HEK293 (cell line): Measurements from ENCODE around the gene RPP38.

ENCODE experiments used
- ZNF416 ChIP-seq: fragments of 450-650 bp; formaldehyde crosslinking; IDR thresholded peaks from 2 replicates; pipeline ENCODE4 v1.5.1; 2016; ENCODE audit warnings: missing biosample characterization, missing genetic modification characterization
- ZNF660 ChIP-seq: fragments of 450-650 bp; IDR thresholded peaks from 2 replicates; pipeline ENCODE4 v1.5.1; 2018; ENCODE audit warnings: missing biosample characterization, mild to moderate bottlenecking, missing genetic modification characterization
- ZNF670 ChIP-seq: fragments of 450-650 bp; formaldehyde crosslinking; IDR thresholded peaks from 2 replicates; pipeline ENCODE4 v1.5.1; 2016; ENCODE audit warnings: missing biosample characterization, missing genetic modification characterization, low read depth
- ZNF76 ChIP-seq: fragments of 450-650 bp; formaldehyde crosslinking; IDR thresholded peaks from 2 replicates; pipeline ENCODE4; 2016; ENCODE audit warnings: low read depth, missing biosample characterization, missing genetic modification characterization, borderline replicate concordance
- TF ChIP-seq, protein P1 (sequence below): fragments of 450-650 bp; formaldehyde crosslinking; IDR thresholded peaks from 2 replicates; pipeline ENCODE4 v1.5.1; 2016; ENCODE audit warnings: missing biosample characterization, missing genetic modification characterization

DNA sequence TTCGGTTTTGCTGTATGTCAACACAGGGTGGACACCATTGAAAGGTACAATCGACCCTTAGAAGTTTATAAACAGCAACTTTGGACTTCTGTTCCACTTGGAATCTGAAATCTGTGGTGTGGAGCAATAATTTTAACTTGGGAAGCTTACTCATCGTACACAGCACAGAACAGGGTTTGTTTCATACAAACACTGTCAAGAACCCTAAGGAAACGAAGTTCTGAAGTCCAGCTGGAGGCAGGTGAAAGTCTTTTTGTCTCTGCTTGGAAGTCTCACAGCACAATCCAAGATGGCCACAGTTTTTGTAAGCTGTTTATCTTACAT lies 39.8 kb downstream of the RPP38 start:
- TF ChIP-seq ZNF660 (tag by site-specific recombination) (no peak), ZNF670 (no peak), ZNF76 (no peak), ZNF416 (tag by site-specific recombination) (no peak)
- TF ChIP-seq, protein P1, sequence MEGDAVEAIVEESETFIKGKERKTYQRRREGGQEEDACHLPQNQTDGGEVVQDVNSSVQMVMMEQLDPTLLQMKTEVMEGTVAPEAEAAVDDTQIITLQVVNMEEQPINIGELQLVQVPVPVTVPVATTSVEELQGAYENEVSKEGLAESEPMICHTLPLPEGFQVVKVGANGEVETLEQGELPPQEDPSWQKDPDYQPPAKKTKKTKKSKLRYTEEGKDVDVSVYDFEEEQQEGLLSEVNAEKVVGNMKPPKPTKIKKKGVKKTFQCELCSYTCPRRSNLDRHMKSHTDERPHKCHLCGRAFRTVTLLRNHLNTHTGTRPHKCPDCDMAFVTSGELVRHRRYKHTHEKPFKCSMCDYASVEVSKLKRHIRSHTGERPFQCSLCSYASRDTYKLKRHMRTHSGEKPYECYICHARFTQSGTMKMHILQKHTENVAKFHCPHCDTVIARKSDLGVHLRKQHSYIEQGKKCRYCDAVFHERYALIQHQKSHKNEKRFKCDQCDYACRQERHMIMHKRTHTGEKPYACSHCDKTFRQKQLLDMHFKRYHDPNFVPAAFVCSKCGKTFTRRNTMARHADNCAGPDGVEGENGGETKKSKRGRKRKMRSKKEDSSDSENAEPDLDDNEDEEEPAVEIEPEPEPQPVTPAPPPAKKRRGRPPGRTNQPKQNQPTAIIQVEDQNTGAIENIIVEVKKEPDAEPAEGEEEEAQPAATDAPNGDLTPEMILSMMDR, result no peak
